Skeletal muscle satellite cell (primary cell): ENCODE data around the gene CTRL. TPM values are rescaled to one million over a fixed set of nuclear protein-coding genes. Genes with fewer than 3 reads are reported as not detected.
"Not testable (repeated sequence)": the region's sequence is repeated elsewhere in the genome, so short reads cannot be mapped to it uniquely, and the experiment has no call there.

Source experiments
- H3K27me3 ChIP-seq: 2 replicates; pipeline ENCODE4 v1.7.0; 2013; ENCODE audit warnings: low read length; ENCODE audit not compliant: control insufficient read depth, insufficient read depth
- H3K36me3 ChIP-seq: 2 replicates; pipeline ENCODE4 v1.7.0; 2013; ENCODE audit warnings: mild to moderate bottlenecking, control low read depth, low read length; ENCODE audit not compliant: insufficient read depth
- H3K4me1 ChIP-seq: 2 replicates; pipeline ENCODE4 v1.7.0; 2013; ENCODE audit warnings: low read length; ENCODE audit not compliant: control insufficient read depth, insufficient read depth
- H3K4me2 ChIP-seq: 2 replicates; pipeline ENCODE4 v1.7.0; 2013; ENCODE audit warnings: mild to moderate bottlenecking, low read length
- H3K4me3 ChIP-seq: 2 replicates; pipeline ENCODE4 v1.7.0; 2013; ENCODE audit warnings: low read length
- H3K9ac ChIP-seq: 2 replicates; pipeline ENCODE4 v1.7.0; 2013; ENCODE audit warnings: mild to moderate bottlenecking, low read depth, low read length, moderate library complexity
- H3K9me3 ChIP-seq: replicated peaks from 2 replicates; pipeline ENCODE4 v1.7.0; 2013; ENCODE audit warnings: mild to moderate bottlenecking, control low read depth, low read length
- total RNA-seq: library from RNA; depleted of rRNA; stranded (reverse); fragments of >200 nt; gene quantifications from 2 replicates; pipeline ENCODE4 v1.2.3, GENCODE V29; 2012; rRNA removed

CTRL gene
- total RNA-seq = 0.51 and 1.3 TPM in 2 replicates

DNA sequence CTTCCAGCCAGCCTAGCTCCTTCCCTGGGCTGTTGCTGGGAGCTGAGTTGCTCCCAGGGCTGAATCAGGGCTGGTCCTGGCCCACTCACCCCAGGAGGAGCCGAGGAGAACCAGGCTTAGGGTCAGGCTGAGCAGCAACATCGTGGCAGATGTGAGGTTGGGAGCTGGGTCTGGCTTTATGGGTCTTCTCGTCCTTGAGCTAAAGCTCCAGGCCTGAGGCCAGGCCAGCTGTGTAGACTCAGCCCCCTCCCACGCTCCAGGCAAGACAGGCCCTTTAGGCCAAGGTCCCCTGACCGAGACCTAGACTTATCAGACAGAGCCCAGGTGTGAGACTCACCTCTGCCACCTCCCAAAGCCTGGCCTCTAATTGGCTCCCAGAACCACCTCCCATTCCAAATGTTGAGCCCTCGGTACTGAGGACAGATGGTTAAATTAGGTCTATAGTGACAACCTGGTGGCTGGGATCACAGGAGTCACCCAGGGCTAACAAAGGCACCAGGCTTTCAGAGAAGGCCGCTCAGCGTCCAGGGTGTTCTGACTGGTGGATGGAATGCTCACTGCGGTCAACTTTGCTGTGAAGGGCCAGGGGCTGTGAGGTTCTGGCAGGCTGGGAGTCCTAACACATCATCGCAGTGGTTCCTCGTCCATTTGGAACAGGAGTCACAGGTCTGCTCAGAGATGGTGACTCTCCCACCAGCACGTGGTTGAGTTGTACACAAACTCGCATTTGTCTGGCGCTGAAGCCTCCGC lies at the start of gene CTRL:
TSS of gene CTRL (minus strand) at position 151 of the 750 bp plus-strand sequence. CDS start at position 141, 10 bp downstream.
- Histone ChIP-seq H3K36me3 (peaks cover 17% of the 10 kb centered on the region), H3K9ac (no peak within 1 kb of the TSS), H3K4me1 (peaks cover 14% of the 10 kb centered on the region), H3K4me2 (no peak within 1 kb of the TSS), H3K4me3 (no peak within 1 kb of the TSS), H3K9me3 (no peaks in the 10 kb centered on the region), H3K27me3 (no peaks in the 10 kb centered on the region)

- no peaks in the 10 kb centered on the region for H3K4me1 ChIP-seq
- no peak within 1 kb of the TSS for H3K4me2 ChIP-seq
- H3K36me3 ChIP-seq = no peaks in the 10 kb centered on the region
- no peak within 1 kb of the TSS for H3K4me3 ChIP-seq
- H3K9ac ChIP-seq = no peak within 1 kb of the TSS
- no peaks in the 10 kb centered on the region for H3K9me3 ChIP-seq
- H3K27me3 ChIP-seq = peaks cover 27% of the 10 kb centered on the region
Observed at GRCh38 chr16:67979955-67980678, 48.5 kb upstream of the CTRL start, which contains the start of gene DPEP3. Gene DPEP3 (minus strand): TSS chr16:67980499. CDS start chr16:67980380, 119 bp downstream.

DNA sequence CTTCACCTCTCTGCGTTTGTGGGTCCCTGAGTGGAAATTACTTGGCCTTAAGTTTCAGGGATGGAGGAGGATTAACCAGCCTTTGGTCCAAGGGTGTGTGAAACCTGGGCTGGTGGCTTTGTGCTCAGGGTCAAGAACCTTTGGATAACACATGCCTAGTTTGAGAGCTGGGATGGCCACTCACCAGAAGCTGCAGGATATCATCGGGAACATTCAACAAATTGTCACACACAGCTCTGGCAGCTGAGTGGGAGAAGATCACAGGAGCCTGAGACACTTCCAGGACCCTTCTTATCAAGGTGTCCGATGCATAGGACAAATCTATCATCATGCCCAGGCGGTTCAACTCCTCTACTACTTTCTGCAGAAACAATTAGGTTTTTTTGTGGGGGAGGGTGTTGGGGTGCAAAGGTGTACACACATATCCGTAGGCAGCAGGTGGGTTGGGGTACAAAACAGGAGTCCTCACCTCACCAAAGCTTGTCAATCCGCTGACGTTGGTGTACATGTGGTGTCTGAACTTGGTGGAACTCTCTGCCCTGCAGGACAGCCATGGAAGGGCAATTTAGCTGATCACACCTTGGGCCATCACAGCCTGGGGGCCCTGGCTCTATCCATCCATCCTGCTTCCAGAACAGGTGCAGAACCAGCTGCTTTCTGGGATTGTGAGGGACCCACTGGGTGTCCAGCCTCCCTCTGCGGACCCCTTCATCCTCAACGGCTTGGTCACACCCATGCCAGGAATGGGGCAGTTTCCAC lies 46.0 kb upstream of the CTRL start:
- H3K4me1 ChIP-seq = no peaks in the 10 kb centered on the region
- no peak overlapping the region for H3K4me2 ChIP-seq
- H3K27me3 ChIP-seq = peaks cover 27% of the 10 kb centered on the region
- no peaks in the 10 kb centered on the region for H3K9me3 ChIP-seq
- no peaks in the 10 kb centered on the region for H3K36me3 ChIP-seq
- H3K9ac ChIP-seq = no peak overlapping the region
- no peak overlapping the region for H3K4me3 ChIP-seq

DNA sequence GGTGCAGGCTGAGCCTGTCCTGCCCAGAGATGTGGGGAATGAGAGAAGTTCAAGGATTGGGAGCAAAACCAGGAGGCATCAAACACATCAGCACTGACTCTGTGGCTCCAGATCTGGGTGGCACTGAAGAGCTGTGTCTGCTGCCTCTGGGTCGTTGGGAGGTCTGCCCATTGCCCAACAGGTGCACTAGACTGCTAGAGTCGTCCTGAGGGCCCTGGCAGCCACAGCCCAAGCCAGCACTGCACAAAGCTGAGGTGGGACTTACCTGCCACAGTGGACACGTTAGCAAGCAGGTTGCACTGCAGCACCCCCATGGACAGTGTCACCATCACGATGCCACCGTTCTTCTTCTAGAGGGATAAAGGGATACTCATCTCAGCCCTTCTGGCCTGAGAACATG lies 45.3 kb upstream of the CTRL start:
- no peaks in the 10 kb centered on the region for H3K4me1 ChIP-seq
- no peak overlapping the region for H3K4me3 ChIP-seq
- H3K9me3 ChIP-seq = no peaks in the 10 kb centered on the region
- no peak overlapping the region for H3K9ac ChIP-seq
- H3K36me3 ChIP-seq = no peaks in the 10 kb centered on the region
- H3K27me3 ChIP-seq = peaks cover 27% of the 10 kb centered on the region
- H3K4me2 ChIP-seq = no peak overlapping the region

GRCh38 chr16:67976205-67976604 lies 44.5 kb upstream of the CTRL start:
- Histone ChIP-seq H3K27me3 (peaks cover 27% of the 10 kb centered on the region), H3K4me1 (no peaks in the 10 kb centered on the region), H3K9ac (no peak overlapping the region), H3K9me3 (no peaks in the 10 kb centered on the region), H3K36me3 (no peaks in the 10 kb centered on the region), H3K4me3 (no peak overlapping the region), H3K4me2 (no peak overlapping the region)

DNA sequence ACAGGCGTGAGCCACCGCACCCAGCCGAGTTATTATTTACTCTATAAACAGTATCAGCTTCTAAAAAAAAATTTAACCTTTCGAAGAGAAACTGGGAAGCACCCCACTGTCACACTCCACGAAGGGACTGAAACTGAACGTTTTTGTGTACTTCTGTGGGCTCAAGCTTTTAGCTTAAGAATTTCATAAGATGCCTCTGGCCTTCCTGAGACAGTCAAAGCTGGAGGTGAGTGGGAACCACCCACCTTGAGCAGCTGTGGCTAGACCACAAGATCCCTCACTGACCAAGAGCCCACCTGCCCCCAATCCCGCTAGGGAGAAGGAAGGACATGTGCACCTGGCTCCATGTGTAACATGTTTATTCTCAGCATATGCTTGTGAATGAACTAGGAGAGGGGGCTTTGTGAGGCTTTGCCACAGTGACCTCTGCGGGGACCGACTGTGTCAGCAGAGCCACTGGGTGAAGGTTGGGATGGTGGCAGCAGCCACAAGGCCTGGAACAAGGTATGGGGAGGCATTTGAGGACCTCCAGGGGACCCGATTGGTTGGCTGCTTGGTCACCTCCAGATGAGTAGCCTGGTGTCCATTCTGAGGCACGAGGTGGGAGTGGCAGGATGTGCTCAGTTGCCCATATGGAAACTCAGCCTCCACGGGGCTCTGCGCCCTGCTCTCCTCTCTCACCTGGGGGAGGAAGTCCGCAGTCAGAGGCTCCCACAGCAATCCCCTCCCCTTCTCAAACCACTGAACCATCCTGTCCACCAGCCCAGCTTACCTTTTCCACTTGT lies 43.9 kb upstream of the CTRL start:
- H3K9me3 ChIP-seq = no peaks in the 10 kb centered on the region
- no peak overlapping the region for H3K4me3 ChIP-seq
- no peak overlapping the region for H3K4me2 ChIP-seq
- H3K27me3 ChIP-seq = peaks cover 27% of the 10 kb centered on the region
- H3K4me1 ChIP-seq = no peaks in the 10 kb centered on the region
- no peak overlapping the region for H3K9ac ChIP-seq
- H3K36me3 ChIP-seq = no peaks in the 10 kb centered on the region

DNA sequence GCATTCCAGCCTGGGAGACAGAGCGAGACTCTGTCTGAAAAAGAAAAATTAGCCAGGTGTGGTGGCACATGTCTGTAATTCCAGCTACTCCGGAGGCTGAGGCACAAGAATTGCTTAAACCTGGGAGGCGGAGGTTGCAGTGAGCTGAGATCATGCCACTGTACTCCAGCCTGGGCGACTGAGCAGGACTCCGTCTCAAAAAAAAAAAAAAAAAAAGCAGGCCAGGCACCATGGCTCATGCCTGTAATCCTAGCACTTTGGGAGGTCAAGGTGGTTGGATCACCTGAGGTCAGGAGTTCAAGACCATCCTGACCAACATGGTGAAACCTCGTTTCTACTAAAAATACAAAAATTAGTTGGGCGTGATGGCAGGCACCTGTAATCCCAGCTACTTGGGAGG lies 40.6 kb upstream of the CTRL start:
- peaks cover 16% of the 10 kb centered on the region for H3K27me3 ChIP-seq
- not testable (repeated sequence) for H3K4me3 ChIP-seq, H3K4me1 ChIP-seq, H3K9me3 ChIP-seq, H3K36me3 ChIP-seq, H3K9ac ChIP-seq, H3K4me2 ChIP-seq

GRCh38 chr16:67971111-67971510 lies 39.4 kb upstream of the CTRL start:
- H3K4me3 ChIP-seq = no peak overlapping the region
- no peaks in the 10 kb centered on the region for H3K9me3 ChIP-seq
- no peak overlapping the region for H3K4me2 ChIP-seq

DNA sequence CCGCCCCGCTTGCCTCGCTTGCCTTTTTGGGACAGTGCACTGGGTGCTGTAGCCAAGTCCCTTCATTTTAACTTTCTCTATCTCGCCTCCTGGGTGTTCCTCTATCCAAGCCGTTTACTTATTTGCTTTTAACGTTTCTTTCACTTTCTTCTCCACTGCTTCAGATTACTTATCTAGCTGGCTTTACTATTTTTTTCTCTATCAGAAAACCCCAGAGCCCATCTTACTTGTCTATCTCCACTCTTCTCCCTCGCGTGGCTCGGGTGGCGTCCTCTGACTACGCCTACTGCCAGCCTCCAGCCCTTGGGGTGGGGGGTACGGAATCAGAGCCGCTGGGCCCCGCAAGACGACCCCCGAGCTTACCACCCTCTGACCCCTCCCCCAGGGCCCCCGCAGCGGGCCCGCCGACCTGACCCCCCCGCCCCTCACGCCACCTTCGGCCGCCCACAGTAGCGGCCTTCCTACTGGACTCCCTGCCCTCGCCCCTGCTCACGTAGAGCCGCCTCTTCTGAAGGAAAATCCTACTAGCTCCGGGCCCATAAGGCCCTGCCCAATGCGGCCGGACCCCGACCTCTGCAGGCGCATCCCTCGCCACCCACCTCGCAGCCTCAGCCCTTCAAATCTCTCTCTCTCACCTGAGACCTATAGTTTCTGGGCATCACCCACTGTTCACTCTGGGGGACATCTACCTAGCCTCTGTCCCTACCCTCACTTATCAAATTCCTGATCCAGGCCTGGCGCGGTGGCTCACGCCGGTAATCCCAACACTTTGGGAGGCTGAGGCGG lies 37.8 kb upstream of the CTRL start:
- no peaks in the 10 kb centered on the region for H3K9me3 ChIP-seq
- peak overlapping the region; percentile 98 for H3K9ac ChIP-seq
- no peaks in the 10 kb centered on the region for H3K27me3 ChIP-seq
- H3K36me3 ChIP-seq = peaks cover 15% of the 10 kb centered on the region
- H3K4me1 ChIP-seq = peaks cover 26% of the 10 kb centered on the region
- peak overlapping the region; percentile 82 for H3K4me2 ChIP-seq
- peak overlapping the region; percentile 96 for H3K4me3 ChIP-seq

More at GRCh38 chr16:67971111-67971510, 39.4 kb upstream of the CTRL start:
- Histone ChIP-seq H3K4me1 (peaks cover 18% of the 10 kb centered on the region), H3K27me3 (peaks cover 5% of the 10 kb centered on the region), H3K9ac (no peak overlapping the region), H3K36me3 (peaks cover 3% of the 10 kb centered on the region)

GRCh38 chr16:67968400-67969253 lies 37.0 kb upstream of the CTRL start, which contains the start of gene SLC12A4:
Gene SLC12A4 (minus strand): TSS chr16:67968637. CDS start chr16:67968553, 84 bp downstream.
- peak within 1 kb of the TSS; percentile 96 for H3K4me3 ChIP-seq
- peaks cover 16% of the 10 kb centered on the region for H3K36me3 ChIP-seq
- peaks cover 26% of the 10 kb centered on the region for H3K4me1 ChIP-seq
- peak within 1 kb of the TSS; percentile 98 for H3K9ac ChIP-seq
- peak within 1 kb of the TSS; percentile 82 for H3K4me2 ChIP-seq
- H3K27me3 ChIP-seq = no peaks in the 10 kb centered on the region
- H3K9me3 ChIP-seq = no peaks in the 10 kb centered on the region
